ENCODE data around the gene TCF4.

DNA sequence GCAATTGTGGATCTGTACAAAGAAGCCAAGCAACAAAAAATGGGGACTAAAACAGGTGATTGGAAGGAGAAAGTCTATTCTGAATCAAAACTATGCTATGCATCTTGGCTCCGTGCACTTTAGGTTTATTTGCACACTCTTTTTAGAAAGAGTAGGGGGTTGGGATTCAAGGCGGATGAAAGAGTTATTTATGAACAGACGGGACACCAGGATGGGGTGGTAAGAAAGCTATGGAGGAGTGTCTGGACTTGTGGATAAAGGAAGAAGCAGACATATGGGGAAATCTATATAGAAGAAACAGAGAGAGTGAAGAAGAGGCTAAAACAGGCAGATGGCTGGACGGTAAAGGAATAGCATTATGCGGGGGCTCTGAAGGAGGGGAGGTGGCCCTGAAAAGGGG lies 57.8 kb downstream of the TCF4 start:
- TF ChIP-seq CTCF (IDR thresholded peaks at IDR 0.05; ENCODE audit: low read depth, low read length, poor library complexity, severe bottlenecking): no peak
- TF ChIP-seq EZH2phosphoT487 (IDR thresholded peaks at IDR 0.05; ENCODE audit: borderline replicate concordance, low read length): no peak

Data from DOHH2 (cell line).